ENCODE results near the gene SOWAHD. TPM values are rescaled to one million over a fixed set of nuclear protein-coding genes. Genes with fewer than 3 reads are reported as not detected.

The SOWAHD gene
- total RNA-seq, 2 experiments from 2014 or later: 0.23 TPM; not detected in 1

DNA sequence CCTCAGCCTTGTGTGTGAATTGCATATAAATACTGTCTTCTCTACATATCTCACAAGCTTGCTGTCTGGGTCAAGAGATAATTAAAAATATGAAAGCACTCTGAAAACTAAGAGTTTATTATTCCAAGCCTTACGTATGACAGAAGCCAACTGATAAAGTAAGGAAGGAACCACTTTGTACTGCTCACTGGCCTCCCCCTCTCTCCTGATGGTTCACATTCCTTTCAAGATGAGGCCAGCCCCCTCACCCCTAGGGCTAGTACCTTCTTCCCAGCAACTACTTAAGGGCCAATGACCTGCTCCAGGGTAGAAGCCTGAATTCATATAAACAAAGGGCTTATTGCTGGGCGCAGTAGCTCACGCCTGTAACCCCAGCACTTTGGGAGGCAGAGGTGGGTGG lies 5.4 kb upstream of the SOWAHD start:
- ChIA-PET CTCF (interaction anchor here (1.0 to 2.2 kb wide), 5 partner anchors 15 to 147 kb away, joined by 3 to 6 read pairs (median 5); partner anchors contain the start of gene NKRF), POLR2A (no interaction called here)
- Mint-ChIP-seq H3K9me3 (no peaks in the 10 kb centered on the region), H3K36me3 (ENCODE audit: low read depth) (peaks cover 1% of the 10 kb centered on the region), H3K27me3 (no peaks in the 10 kb centered on the region), H3K4me3 (no peak overlapping the region), H3K27ac (peak overlapping the region; percentile 94), H3K4me1 (ENCODE audit: low read depth) (peaks cover 51% of the 10 kb centered on the region)
- intact Hi-C loops (cut with micrococcal nuclease): loop anchor here (10.0 kb wide), 2 partner anchors 58 to 148 kb away; partner anchors contain the start of genes NKRF and SEPTIN6
- ATAC-seq (no peak), DNase-seq (no peak)
- TF ChIP-seq, protein P1, sequence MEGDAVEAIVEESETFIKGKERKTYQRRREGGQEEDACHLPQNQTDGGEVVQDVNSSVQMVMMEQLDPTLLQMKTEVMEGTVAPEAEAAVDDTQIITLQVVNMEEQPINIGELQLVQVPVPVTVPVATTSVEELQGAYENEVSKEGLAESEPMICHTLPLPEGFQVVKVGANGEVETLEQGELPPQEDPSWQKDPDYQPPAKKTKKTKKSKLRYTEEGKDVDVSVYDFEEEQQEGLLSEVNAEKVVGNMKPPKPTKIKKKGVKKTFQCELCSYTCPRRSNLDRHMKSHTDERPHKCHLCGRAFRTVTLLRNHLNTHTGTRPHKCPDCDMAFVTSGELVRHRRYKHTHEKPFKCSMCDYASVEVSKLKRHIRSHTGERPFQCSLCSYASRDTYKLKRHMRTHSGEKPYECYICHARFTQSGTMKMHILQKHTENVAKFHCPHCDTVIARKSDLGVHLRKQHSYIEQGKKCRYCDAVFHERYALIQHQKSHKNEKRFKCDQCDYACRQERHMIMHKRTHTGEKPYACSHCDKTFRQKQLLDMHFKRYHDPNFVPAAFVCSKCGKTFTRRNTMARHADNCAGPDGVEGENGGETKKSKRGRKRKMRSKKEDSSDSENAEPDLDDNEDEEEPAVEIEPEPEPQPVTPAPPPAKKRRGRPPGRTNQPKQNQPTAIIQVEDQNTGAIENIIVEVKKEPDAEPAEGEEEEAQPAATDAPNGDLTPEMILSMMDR (IDR thresholded peaks at IDR 0.05): no peak

DNA sequence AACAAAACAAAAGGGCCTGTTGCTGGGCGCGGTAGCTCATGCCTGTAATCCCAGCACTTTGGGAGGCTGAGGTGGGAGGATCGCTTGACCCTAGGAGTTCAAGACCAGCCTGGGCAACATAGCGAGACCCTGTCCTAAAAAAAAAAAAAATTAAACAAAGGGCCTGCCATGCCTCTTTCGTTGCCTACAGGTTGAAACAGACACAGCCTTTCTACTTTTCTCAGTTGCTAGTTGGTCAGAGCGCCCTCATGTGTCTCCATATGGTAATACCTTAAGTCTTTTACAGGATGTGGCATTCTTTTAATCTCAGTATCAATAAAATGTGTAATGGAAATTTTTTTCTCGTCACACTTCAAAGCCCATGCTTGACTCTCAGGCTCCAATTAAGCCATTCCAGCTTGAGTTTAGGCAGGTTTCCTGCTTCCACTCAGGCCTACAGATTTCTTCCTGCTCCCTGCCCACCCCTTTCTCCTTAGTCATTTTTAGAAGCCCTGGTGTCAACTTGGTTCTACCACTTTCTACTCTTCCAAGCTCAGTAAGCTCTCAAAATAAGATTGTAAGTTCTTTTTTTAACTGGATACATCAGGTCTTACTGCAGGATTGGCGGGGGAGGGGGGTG lies 4.6 kb upstream of the SOWAHD start:
- Mint-ChIP-seq H3K27me3 (no peaks in the 10 kb centered on the region), H3K36me3 (ENCODE audit: low read depth) (peaks cover 1% of the 10 kb centered on the region), H3K27ac (peak overlapping the region; percentile 94), H3K4me3 (no peak overlapping the region), H3K9me3 (no peaks in the 10 kb centered on the region), H3K4me1 (ENCODE audit: low read depth) (peaks cover 51% of the 10 kb centered on the region)
- intact Hi-C loops (cut with micrococcal nuclease): loop anchor here (10.0 kb wide), 2 partner anchors 59 to 149 kb away; partner anchors contain the start of genes NKRF and SEPTIN6
- ChIA-PET CTCF (interaction anchor here (0.6 to 2.2 kb wide), 10 partner anchors 9 to 237 kb away, joined by 3 to 6 read pairs (median 4); partner anchors contain the start of gene NKRF), POLR2A (interaction anchor here (2.4 to 5.0 kb wide), 2 partner anchors 34 to 64 kb away, joined by 13 to 23 read pairs; no protein-coding TSS in a partner anchor)
- TF ChIP-seq, protein P1 (IDR thresholded peaks at IDR 0.05): peak; percentile 62
- ATAC-seq (peak; percentile 62), DNase-seq (peak; percentile 69)

DNA sequence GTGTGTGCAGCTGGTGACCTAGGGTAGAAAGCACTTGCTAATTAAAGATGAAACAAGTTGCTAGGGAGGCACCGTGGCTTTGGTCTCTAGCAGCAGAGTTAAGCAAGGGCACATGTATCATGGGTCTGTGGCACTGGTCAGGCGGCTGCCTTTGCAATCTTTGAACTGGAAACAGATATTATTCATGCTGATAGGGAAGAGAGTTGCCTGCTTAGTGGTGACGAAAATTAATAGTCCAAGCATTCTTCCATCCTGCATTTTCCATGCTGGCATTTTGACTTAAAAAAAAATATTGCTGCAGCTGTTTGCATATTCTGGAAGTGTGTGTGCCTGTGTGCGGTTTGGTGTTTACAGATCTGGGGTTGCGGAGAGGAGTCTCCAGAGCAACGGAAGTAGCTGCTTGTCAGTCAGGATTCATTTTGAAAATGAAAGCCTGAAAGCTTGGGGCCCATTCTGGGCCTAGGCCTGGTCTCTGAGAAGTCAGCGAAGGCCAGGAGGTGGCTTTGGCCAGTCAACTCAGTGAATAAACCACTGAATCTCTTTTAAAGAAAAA lies 2.3 kb upstream of the SOWAHD start:
- peak overlapping the region; percentile 63 for H3K4me3 Mint-ChIP-seq
- intact Hi-C loops (cut with micrococcal nuclease): loop anchor here (10.0 kb wide), 2 partner anchors 61 to 151 kb away; partner anchors contain the start of genes NKRF and SEPTIN6
- DNase-seq (peak; percentile 81), ATAC-seq (peak; percentile 63)
- no peaks in the 10 kb centered on the region for H3K27me3 Mint-ChIP-seq
- peaks cover 1% of the 10 kb centered on the region for H3K36me3 Mint-ChIP-seq (ENCODE audit: low read depth)
- CTCF ChIA-PET: interaction anchor here (1.1 to 1.5 kb wide), 3 partner anchors 72 to 273 kb away, joined by 3 to 5 read pairs (median 3); no protein-coding TSS in a partner anchor
- H3K27ac Mint-ChIP-seq: peak overlapping the region; percentile 94
- POLR2A ChIA-PET: interaction anchor here (0.6 to 5.0 kb wide), 10 partner anchors 10 to 115 kb away, joined by 3 to 23 read pairs (median 6); partner anchors contain the start of genes NDUFA1, RNF113A, RPL39 and SEPTIN6
- no peaks in the 10 kb centered on the region for H3K9me3 Mint-ChIP-seq
- TF ChIP-seq, protein P1 (IDR thresholded peaks at IDR 0.05): no peak
- H3K4me1 Mint-ChIP-seq (ENCODE audit: low read depth): peaks cover 48% of the 10 kb centered on the region

DNA sequence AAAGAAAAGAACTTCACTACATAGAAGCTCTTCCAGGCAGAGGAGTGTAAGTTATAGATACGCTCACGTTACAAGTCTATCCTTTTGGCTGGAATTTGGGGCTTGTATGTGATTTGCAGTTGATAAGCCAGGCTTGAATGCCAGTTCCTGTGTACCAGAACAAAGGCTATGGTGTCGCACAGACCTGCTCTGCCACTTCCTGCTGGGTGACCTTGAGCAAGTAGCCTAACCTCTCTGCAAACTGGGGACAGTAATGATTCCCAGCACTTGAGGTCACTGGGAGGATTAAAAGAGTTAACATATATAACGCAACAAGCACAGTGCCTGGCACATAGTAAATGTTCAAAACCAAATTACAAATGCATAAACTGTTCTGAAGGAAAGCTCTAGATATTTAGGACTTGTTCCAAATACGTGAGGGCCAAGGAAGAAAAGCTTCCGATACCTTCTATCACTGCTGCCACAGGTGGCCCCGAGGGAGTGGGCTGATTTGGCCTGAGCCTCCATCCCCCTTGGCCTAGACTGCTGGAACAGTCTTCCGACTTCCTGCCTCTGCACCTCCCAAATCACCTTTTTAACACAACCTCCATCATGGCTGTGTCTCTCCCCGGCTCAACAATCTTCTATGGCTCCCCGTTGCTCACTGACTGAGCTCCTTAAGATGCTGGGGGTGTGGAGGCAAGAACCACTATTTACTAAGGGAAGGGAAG lies 1.3 kb upstream of the SOWAHD start:
- H3K4me1 Mint-ChIP-seq (ENCODE audit: low read depth): peaks cover 46% of the 10 kb centered on the region
- no peaks in the 10 kb centered on the region for H3K27me3 Mint-ChIP-seq

More for the DNA sequence above, 1.3 kb upstream of the SOWAHD start:
- DNase-seq (peak; percentile 32), ATAC-seq (no peak)
- intact Hi-C loops (cut with micrococcal nuclease): loop anchor here (10.0 kb wide), 2 partner anchors 62 to 152 kb away; partner anchors contain the start of genes NKRF and SEPTIN6
- H3K36me3 Mint-ChIP-seq (ENCODE audit: low read depth): no peaks in the 10 kb centered on the region
- H3K9me3 Mint-ChIP-seq: no peaks in the 10 kb centered on the region
- TF ChIP-seq, protein P1 (IDR thresholded peaks at IDR 0.05): no peak
- peak overlapping the region; percentile 65 for H3K4me3 Mint-ChIP-seq
- POLR2A ChIA-PET: interaction anchor here (1.1 to 5.0 kb wide), 8 partner anchors 11 to 114 kb away, joined by 3 to 23 read pairs (median 7); partner anchors contain the start of genes NDUFA1, RNF113A, RPL39 and SEPTIN6
- peak overlapping the region; percentile 94 for H3K27ac Mint-ChIP-seq
- CTCF ChIA-PET: interaction anchor here (0.9 to 1.5 kb wide), 5 partner anchors 8 to 274 kb away, joined by 3 to 5 read pairs (median 3); no protein-coding TSS in a partner anchor

All from activated CD8-positive, alpha-beta T cell treated with anti-CD3 and anti-CD28 coated beads for 36 hours (primary cell).